NCI-H1436 (cell line): ENCODE data around the gene CYP4F22.
"Not testable (repeated sequence)": the region's sequence is repeated elsewhere in the genome, so short reads cannot be mapped to it uniquely, and the experiment has no call there.

Experiments
- DNase-seq: peaks from one replicate; lab custom pipeline; 2025; lab: John Stamatoyannopoulos, UW

Gene CYP4F22

DNA sequence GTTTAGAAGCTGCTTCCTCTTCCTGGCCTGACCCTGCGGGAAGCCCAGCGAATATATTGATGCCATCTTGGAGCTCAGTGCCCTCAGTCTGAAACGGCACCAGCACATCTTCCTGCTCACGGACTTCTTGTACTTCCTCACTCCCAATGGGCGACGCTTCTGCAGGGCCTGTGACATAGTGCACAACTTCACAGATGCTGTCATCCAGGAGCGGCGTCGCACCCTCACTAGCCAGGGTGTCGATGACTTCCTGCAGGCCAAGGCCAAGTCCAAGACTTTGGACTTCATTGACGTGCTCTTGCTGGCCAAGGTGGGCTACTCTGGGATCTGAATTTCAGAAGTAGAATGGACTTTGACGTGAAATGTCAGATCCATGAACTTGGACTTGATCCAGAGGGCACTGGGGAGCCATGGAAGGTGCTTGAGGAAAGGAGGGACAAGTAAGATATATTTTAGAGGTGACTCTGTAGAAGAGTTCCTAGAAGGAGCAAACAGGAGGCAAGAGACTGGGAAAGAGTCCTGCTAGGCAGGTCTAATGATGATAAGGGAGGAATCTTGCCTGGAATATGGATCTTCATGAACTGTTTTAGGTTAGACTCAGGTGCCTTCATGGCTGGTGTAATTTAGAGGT lies 68.3 kb downstream of the CYP4F22 start:
- DNase-seq, result no peak

DNA sequence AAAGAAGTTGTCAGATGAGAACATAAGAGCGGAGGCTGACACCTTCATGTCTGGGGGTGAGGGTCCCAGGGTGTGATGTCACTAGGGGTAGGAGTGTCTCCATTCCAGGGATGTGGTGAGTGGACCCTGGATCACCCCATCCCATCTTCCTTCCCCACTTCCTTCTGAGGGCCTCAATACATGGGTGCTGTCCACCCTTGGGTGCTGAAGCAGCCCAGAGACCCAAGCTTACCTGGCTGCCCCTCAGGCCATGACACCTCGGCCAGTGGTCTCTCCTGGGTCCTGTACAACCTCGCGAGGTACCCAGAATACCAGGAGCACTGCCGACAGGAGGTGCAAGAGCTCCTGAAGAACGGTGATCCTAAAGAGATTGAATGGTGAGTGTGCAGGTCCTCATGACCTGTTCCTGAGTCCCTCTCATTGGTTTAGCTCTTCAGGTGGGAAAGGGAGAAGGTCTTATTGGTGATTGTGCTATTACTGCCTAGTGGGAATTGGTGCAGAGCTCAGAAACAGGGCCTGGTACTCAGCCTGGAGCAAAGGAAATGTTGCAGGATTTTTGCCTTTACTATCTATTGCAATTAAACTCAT lies 69.0 kb downstream of the CYP4F22 start:
- no peak for DNase-seq

DNA sequence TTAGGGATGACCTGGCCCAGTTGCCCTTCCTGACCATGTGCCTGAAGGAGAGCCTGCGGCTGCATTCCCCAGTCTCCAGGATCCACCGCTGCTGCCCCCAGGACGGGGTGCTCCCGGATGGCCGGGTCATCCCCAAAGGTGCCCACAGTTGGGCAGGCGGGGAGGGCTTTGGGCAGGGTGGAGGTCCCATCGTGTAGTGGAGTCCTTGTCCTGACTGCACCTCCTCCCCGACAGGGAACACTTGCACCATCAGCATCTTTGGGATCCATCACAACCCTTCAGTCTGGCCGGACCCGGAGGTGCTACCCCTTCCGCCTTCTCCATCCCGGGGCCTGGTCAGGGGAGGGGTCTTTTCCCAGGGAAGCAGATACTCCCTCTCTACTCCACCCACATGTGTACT lies 75.0 kb downstream of the CYP4F22 start:
- DNase-seq, result no peak

DNA sequence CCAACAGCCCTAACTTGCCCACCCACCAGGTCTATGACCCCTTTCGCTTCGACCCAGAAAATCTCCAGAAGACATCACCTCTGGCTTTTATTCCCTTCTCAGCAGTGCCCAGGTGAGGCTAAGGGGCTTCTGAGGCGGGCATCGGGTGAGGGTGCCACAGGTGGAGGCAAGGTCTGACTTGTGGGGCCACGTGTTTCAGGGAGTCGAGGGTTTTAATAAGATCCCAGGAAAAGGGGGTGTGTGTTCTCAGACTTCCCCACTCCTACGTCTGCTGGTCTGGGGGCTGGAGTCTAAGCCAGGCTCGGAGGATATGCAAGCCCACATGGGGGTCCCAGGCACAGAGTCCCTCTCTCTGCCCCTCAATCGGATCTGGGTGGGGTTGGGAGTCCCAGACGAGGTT lies 75.8 kb downstream of the CYP4F22 start:
- no peak for DNase-seq

DNA sequence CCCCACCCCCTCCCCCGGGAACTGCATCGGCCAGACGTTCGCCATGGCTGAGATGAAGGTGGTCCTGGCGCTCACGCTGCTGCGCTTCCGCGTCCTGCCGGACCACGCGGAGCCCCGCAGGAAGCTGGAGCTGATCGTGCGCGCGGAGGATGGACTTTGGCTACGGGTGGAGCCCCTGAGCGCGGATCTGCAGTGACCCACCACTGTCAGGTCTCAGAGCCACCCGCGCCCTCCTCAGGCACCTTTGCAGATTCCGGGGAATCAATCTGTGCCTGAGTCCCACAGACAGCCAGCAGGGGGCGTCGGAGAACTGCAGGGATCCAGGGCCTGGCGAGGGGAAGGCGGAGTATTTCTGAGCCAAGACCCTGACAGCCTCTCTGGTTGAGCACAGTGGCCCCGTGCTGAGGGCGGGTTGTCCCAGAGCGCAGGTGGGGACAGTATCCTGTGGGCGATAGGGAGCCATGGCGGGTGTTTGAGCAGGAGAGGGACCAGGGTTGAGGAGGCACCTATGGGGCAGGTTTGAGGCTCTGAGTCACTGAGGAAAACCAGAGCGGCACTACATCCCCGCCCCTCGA lies 76.3 kb downstream of the CYP4F22 start:
- DNase-seq, result peak; percentile 49

DNA sequence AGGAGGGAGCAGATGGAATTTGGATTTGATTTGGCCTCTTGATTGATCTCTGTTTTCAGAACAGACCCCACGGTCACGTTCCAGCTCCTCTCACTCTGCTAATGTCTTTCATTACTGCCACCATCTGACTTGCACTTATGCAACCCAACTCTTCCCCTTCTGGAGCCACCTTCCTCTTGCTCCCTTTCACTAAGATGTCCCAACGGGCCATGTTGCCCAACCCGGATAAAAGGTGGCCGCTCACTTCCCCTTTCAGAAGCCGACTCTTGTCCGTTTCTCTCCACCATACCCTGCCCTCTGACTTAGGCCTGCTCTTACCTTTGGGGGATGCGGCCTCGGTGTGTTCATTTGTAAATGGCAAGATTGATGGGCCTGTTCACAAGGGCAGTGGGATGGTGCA lies 79.3 kb downstream of the CYP4F22 start:
- no peak for DNase-seq

DNA sequence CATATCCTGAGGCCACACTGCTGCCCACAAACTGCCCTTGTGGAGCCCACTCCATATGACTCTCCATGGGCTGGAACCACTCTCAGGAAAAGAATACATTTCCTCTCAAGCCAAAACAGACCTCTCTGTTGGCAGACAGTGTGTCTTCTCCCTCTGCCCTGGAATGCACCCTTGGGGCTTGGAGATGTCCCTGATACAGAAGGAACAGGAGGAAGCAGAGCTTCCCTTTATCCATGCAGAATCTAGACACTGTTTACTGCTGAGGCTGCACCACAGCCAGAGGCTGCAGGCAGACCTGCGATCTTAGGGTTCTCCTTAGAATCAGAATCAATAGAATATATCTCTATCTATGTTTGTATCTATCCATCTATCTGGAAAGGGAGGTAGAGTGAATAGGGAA lies 79.9 kb downstream of the CYP4F22 start:
- DNase-seq, result no peak

DNA sequence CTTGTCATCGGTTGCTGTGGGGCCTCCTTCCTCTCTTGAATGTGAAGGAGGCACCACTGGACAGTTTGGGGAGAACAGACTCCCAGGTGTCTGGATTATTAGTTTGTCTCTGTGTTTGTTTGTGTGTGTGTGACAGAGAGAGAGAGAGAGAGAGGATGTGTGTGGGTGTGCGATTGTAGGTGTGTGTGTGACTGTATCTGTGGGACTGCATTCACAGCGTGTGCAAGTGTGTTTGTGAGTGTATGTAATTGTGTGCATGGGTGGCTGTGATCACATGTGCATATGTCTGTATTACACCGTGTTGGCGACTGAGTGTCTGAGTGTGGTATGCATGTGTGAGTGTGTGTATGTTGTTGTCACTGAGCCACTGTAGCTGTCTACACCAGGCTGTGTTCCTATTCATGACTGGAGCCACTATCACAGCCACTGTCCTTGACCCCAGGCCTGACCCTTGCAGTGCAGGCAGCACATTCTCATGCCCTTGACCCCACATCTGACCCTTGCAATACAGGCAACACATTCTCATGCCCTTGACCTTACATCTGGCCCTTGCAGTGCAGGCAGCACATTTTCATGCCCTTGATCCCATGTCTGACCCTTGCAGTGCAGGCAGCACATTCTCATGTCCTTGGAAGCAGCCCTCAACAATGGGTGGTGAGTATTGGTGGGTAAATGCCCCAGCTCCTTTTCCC lies 81.6 kb downstream of the CYP4F22 start:
- DNase-seq, result no peak

DNA sequence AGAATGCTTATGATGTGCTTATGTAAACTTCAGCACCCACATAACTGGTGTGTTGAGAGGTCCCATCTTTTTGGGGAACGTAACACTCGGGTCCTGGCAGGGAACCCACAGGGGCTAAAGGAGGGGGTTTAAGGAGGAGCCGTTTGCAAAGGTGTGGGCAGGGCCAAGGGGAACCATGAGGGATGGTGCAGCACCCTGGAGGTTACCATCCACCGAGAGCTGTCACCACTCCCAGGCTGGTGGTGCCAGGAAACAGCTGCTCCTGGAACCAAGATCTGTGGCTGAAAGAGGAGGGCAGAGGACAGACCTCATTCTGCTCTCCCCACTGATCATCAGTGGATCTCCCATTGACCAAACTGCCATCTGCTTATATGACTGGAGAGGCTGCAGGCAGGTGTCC lies 83.5 kb downstream of the CYP4F22 start:
- DNase-seq, result no peak

DNA sequence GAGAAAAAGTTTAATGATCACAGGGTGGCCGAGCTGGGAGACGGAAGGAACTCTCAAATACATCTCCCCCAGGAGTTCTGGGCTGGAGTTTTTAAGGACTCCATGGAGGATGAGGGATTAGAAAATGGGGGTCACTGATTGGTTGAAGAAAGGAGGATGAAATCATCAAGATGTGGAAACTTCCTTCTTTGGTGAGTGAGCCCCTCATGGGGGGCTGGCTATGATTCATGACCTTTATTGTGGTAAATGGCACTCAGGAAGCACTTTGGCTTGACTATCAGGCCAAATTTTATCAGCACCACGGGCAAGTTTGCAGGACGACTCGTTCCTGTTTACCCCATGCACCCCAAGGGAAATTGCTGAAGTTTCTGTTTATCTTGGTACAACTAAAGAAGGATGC lies 84.2 kb downstream of the CYP4F22 start:
- DNase-seq, result not testable (repeated sequence)

DNA sequence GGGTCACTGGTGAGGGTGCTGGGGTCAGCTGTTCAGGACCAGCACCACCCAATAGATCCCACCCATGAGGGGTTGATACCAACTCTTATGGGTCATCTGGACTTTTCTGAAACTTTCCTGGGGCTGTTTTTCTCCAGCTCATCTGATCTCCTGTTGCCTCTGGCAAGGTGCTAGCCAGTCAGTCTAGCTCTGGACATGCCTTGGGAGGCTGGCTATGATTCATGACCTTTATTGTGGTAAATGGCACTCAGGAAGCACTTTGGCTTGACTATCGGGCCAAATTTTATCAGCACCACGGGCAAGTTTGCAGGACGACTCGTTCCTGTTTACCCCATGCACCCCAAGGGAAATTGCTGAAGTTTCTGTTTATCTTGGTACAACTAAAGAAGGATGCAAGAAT lies 85.4 kb downstream of the CYP4F22 start:
- not testable (repeated sequence) for DNase-seq

DNA sequence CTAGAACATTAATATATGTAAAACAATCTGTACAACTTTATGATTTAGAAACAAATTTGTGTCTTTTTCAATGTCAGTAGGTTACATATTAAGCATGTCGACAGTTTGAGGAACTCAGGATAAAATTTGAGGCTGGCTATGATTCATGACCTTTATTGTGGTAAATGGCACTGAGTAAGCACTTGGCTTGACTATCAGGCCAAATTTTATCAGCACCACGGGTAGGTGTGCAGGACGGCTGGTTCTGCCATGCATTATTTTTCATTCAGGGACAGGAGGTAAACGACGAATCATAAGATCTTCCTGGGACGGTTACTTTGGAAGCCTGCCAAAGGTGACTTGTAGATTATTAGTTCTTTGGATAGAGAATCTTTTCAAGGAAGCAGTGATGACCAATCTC lies 86.7 kb downstream of the CYP4F22 start:
- DNase-seq, result no peak
